ENCODE measurements around the gene TUBB1.
"Not testable (repeated sequence)": the region's sequence is repeated elsewhere in the genome, so short reads cannot be mapped to it uniquely, and the experiment has no call there.

Gene TUBB1

DNA sequence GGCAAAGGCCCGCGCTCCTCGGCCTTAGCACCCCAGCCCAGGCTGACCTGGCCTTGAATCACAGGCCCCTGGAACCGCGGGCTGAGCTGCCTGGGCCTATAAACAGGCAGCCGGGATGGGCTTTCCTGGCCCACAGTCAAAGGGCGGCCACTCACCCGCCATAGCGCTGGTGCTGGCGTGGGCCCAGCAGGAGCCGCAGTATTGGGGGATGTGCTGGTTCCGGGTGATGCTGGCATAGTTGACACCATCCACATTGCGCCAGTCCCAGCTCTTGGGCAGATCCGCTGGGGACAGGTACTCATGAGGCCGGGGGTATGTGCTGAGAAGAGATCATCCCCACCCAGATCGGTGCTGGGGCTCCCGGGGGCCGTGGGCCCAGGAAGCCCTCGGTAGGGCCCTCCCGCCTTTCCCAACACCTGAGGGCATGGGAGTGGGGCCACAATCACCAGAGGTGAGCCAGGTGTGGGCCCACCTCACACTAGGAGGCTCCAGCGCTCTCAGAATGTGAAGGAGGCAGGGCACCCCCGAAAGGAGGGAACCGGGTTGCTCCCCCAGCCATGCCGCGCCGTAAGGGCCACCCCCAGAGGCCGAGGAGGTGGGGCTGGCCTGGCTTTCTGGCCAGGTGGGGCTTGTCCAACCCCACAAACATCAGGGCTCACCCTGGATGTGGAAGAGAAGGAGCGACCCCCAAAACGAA lies 12.9 kb upstream of the TUBB1 start:
- no peak for DNase-seq (ENCODE audit: low read depth, low spot score)

DNA sequence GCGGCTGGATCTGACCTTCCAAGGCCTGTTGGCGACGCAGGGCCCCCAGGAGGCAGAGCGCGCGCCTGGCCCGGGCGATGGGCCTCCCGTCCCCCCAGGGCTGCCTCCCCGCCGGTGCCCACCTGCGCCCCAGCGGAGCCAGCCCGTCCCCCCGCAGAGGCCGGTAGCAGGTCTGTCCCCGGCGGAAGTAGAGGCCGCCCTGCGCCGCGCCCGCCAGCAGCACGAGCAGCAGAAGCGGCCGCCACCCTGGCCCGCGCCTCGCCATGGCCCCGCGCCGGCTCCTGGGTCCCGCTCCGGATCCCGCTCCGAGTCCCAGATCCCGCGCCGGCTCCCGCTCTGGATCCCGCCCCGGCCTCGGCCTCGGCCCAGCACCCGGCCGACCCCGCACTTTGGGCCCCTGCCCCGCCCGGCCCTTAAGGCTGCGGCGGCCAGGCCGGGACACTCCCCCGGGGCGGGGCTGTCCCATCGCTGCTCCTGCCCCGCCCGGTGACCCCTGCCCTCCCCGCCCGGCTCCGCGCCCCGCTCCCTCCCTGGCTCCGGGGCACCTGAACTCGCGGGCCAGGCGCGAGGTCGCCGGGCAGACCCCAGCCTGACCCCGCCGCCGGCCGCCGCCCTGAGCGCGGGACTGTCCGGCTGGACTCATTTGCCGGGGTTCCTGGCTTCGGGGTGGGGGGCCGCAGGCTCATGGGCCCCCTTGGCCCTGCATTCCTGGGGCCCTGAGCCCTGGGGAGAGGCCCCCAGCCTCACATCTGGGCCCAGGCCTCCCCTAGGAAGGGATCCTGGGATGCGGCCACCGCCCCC lies 12.2 kb upstream of the TUBB1 start, which contains the start of gene CTSZ:
TSS of gene CTSZ (minus strand) at position 391 of the 801 bp plus-strand sequence. CDS start at position 265, 126 bp downstream.
- peak; percentile 63 for DNase-seq (ENCODE audit: low read depth, low spot score)

DNA sequence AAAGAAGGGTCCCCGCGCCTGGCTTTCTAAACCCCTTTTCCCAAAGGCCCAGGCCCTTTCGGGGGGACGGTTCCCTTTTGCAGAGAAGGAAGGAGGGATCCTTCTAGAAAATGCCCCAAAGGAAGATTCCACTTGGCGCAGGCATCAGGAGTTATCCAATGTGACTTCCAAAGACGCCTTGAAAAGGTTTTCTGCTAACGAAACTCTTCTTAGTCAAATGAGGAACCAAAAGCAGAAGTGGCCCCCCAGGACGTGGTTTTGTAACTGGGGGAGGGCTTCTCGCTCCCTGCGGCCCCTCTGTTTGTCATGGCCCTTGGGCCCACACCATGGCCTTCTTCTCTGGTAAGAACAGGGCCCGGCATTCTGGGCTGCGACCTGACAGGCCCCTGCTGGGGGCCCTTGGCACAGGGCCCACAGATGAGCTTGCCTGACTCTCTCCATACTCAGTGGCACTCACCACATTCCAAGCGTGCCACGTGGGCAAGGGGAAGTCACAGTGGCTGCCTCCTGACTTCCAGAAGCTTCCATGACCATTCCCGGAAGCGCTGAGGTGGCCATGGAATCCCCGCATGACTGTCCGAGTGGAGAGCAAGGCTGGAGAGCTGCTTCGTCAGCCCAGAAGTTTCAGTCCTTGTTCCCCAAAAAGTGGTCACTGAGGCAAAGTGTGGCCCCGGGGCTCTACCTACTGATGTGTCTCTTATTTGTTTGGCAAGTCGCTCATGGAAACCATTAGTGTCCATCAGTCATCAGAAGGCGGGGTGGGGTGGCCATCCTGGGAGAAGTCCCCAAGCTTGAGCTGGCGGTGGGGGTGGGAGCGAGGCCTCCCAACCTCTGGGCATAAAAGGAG lies 11.3 kb upstream of the TUBB1 start:
- DNase-seq (ENCODE audit: low read depth, low spot score): no peak

DNA sequence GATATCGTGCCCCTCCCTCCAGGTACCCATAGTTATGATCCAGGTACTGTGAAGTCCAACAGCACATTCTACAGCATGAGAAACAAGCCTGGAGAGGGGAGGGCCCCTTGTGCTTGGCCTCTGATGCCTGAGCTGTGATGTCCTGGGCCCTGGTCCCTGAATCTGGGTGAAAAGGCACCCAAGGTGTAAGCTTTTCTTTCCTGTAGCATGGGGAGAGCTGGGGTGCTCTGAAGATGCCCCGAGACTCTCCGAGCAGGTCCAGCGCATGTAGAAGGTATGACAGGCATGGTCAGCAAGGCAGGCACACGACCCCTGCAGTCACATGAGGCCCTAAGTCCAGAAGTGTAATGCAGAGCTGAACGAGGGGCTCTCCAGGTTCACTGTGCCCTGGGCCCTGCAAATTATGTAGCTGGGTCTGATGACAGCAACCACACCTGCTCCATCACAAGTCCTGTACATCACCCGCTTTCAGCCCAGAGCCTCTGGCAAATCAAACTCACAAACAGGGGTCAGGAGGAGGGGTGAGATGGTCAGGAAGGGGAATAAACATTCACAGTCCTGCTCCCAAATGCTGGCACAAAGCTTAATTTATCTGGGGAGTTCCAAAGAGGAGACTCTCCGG lies 10.4 kb upstream of the TUBB1 start:
- DNase-seq (ENCODE audit: low read depth, low spot score): no peak

DNA sequence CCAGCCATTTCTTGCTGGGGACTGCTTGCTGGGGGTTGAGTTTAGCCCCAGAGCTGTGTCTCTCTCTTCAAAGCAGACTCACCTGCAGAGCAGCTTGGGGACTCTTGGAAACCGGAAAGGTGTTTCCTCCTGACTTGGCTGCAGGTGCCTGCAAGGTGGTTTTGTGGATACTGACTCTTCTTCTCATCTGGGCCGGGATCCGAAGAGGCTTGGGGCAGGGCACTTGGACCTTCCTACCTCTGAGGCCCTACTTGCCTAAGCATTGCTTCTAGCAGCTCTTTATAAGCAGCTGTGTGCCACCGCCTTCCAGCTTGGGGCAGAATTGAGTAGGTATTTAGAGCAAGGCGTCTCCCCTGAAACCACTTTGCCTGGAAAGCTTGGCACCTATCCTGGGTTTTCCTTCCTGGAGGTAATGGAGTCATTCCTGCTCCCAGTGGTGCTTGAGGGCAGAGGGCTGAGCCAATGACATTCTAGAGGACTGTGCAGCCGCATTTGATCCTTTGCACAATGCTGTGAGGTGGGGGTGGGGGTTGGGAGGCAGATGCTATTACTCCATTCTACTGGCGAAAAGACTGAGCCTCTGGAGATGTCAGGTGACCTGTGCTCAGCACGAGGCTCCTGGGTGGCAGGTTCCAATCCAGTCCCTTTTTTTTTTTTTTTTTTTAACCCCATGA lies 8.8 kb upstream of the TUBB1 start:
- DNase-seq (ENCODE audit: low read depth, low spot score): no peak

DNA sequence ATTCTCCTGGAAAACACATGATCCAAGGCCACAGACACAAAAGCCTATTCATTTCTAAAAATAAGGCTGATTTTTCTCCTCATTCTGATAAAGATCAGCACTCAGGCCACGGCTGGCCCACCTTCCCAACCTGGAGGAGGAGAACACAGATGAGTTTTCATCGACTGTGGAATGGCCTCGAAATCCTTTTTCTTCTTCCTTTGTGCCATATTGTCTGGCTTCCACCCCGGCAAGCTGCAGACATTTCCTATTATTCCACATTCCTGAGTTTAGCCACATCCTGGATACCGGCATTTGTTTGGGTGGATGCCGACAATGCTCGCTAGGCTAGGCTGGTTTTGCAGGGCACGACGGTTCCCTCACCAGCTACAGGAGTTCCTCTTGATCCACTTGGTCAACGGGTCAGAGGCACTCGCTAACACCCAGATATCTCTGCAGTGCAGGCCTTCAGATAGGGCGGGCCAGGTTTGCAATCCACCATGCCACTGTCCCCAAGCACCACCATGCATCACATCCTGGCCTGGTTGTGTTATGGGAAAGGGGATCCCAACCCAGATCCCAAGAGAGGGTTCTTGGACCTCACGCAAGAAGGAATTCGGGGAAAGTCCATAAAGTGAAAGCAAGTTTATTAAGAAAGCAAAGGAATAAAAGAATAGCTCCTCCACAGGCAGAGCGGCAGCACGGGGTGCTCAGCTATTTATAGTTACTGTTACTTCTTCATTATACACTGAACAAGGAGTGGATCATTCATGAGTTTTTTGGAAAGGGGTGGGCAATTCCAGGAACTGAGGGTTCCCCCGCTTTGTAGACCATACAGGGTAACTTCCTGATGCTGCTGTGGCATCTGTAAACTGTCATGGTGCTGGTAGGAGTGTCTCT lies 8.0 kb upstream of the TUBB1 start:
- DNase-seq (ENCODE audit: low read depth, low spot score): no peak

DNA sequence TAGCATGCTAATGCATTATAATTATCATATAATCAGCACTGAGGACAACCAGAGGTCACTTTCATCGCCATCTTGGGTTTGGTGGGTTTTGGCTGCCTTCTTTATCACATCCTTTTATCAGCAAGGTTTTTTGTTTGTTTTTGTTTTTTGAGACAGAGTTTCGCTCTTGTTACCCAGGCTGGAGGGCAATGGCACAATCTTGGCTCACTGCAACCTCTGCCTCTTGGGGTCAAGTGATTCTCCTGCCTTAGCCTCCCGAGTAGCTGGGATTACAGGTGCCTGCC lies 7.4 kb upstream of the TUBB1 start:
- DNase-seq (ENCODE audit: low read depth, low spot score): not testable (repeated sequence)

DNA sequence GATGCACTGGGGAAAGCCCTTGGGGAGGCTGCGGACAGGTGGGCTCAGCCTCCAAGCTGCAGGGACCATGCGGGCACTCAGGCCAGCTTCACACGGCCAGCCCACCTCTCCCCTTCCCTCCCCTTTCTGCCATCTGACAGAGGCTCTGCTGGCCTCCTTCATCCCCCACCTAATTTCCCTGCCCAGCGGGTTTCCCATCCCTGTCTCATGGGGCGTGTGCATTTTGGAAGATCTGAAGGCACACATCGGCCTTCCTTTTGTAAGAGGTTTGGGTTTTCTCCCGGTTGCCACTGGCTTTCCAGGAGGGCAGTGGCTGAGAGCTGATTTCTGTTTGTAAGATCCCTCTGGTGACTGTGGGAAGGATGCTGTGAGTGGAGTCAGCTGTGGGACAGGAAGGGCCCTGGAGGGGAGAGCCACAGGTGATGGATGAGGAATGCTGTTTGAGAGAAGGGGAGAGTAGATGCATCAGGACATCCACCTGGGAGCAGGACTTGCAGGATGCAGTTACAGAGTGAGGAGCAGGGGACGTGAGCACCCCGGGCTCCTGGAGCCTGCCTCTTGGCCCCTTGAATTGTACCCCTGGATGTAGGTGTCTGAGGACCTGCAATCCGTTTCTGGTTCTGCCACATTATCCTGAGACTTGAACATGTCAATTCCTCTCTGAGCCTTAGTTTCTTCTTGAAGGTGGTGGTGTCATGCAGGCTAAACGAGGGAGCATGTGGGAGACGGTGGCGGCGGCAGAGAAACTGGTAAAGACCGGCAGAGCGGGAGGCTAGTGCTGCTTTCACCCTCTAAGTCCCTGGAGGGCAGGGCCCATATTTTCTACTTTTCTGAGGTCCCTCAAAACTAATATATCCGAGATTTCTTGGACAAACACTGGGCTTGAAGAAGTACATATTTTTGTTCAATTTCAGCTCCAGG lies 5.9 kb upstream of the TUBB1 start:
- no peak for DNase-seq (ENCODE audit: low read depth, low spot score)

DNA sequence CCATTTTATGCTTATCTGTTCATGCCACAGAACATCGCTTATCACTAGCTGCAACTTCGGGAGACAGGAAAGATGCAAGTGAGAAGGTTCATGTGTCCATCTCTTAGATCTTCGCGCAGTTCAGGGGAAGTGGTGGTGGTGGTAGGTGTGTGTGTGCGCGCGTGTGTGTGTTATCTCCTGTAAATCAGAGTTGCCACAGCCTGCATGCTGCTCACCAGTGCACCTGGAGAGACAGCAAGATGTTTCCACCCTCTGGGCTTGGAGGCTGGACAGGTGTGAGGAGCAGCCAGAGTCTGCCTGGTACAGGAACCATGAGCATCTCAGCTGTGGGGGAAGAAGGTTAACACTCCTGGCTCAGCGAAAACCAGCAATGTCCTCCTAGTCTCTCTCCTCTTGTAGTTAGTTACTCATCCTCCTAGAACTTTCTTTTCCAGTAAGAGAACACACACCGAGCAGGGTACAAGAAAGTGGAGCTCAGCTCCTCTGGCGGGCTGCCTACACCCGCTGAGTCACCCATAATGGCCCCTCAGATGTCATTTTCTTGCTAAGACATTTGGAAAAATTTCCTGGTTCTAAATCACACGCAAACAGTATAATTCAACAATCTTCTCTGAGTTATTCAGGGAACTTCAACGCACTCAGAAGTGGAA lies 5.1 kb upstream of the TUBB1 start:
- DNase-seq (ENCODE audit: low read depth, low spot score): no peak

DNA sequence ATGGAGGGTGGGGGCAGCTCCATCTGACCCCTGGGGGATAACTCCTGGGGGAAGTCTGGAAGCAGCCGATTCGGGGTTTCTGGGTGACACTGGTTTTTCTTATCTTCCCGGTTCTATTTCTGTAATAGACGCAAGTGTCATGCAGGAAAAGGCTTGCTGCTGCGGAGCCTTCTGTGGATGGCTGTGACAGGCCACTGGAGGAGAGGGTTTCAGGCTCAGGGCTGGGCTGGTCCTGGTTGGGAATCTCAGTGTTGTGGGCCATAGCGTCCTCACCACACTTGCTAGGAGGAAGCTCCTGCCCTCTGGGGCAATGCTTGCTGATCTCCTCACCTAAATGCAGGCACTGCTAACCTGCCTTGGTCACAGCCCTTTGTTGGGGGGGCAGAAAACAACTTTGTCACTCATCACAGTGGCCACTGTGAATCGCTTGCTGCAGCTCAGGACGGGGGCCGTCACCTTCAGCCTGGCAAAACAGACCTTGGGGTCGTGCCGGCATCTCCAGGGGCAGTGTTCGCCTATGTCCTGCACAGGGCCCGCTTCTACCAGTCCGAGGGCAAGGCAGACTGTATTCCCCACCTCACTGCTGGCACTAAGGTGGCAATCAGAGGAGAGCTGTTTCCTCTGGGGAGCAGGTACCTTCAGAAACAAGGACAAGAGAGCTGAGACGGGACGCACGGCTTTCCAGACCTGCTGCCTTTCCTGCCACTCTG lies 4.4 kb upstream of the TUBB1 start:
- DNase-seq (ENCODE audit: low read depth, low spot score): no peak

DNA sequence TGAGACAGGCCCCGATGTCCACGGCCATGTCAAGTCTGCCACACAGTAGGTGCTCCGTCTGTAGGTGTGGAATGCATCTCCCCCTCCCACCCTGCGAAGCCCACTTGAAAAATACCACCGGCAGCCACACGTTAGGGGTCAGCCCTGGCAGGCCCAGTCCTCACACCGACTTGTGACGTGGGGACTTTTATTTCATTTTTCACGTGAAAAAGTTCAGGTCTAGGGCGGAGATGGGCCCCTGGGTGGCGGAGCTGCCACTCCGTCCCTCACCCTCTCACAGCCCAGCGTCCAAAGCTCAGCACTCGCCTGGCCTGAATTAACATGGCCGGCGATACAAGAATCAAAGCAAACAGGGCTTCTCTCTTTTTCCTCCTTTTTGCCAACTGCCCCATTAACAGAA lies 3.8 kb upstream of the TUBB1 start:
- no peak for DNase-seq (ENCODE audit: low read depth, low spot score)

DNA sequence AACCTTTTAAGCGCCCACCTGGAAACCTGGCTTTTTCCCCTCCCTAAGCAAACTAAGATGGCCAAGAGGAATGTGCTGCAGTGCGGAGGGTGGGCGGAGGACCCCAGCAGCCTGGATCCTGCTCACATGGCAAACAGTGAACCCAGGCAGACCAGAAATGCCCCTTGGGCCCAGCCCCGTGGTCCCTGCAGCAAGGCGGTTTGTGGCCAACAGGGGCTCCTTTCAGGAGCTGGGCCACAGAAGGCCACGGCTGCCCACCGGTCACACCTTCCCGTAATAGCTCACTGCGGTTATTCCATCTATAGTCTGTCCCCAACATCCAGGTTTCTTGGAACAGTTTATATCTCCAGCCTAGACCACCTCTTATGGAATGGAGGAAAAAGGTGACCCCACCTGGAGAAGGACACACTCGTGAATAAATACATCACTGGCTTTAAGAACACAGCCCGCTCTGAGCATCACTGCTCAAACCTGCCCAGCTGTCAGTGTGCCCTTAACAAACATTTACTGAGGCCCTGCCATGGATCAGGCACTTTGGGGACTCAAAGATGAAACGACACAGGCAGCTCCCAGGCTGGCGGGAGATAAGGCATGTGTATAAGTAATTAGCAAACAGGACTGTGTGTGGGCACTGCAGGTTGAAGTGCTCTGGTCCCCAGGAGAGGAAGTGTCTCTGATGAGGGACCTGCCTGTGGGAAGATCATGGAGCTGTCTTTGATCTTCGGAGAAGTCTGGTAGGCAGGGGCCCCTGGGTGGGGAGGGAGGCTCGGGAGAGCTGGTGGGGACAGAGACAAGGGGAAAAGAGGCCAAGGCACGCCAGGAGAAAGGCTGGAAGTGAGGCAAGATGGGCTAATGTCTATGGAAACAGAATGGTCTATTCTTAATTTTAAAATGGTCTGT lies 3.2 kb upstream of the TUBB1 start:
- no peak for DNase-seq (ENCODE audit: low read depth, low spot score)

DNA sequence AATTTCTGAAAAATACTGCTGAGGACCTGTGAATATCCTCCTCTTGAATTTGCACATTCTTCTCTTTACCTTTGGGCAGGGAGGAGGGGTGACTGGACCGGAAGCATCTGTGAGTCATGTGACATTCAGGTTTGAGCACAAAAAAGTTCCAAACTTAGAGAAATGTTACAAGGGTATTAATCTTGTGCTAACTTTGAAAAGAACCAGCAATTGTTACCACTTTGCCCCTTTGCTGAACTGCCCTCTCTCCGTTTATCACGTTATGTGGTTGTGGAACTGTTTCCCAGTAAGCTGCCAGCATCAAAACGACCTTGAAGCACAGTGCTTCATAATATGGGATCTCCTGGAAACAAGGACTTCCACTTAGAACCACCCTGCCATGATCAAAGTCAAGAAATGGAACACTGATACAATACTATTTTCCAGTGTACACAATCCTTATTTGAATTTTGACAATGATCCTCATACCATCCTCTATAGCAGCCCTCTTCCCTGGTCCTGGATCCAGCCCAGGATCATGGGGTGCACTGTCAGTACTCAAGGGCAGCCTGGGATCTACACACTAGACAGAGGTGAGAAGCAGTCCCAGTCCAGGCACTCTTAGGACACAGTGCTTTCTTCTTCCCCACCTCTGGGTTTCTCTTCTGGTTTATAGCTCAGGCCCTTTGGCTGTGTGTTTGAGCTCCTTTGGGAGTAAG lies 2.3 kb upstream of the TUBB1 start:
- DNase-seq (ENCODE audit: low read depth, low spot score): no peak

DNA sequence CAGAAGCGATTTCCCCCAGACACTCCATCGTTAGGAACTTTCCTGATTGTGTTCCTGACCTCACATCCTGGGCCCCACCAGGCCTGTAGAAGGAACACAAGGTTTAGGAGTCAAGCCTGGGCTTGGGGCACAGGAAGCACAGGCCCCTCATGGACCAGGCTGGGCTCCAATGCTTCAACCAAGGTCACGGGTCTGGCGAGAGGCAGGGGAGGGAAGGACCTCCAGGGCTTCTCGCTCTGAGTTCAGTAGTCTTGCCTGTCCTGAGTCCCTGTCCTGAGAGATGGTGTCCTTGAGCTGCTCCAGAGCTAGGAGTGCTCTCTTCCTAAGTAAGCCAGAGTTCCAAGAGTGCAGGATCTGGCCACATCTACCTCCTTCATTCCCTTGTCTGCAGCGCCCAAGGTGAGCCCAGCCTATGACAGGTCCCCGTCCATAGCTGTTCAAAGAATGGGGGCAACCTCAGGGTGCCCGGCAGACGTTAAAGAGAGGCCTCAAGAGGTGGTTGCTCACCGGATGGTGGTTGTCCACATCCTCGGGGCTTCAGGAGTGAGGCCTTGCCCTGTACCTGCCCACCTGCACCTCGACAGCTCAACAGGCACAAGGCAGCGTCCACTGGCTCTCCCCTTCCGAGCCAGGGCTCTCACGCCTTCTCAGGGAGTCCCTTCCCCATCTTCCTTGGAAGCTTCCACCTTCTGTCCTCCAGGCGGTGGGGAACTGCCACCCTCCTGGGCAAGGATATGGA lies 1.6 kb upstream of the TUBB1 start:
- DNase-seq (ENCODE audit: low read depth, low spot score): no peak

DNA sequence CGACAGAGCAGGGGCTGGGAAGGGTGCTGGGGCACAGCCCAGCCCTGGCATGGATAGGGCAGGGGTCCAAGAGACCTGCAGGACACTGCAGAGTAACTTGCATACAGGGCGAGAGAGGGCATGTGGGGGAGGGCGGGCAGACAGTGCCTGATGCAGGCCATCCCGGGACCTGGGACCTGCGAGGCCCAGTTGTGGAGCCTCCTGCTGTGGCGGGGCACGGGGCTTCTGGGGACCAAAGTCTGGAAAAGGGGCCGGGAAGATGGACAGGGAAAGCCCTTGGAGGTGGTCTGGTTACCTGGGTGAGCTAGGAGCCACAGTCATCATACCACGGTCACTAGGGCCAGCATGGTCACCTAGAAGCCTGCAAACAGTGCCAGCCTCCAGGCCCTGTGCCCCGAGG lies 412 bp upstream of the TUBB1 start:
- no peak for DNase-seq (ENCODE audit: low read depth, low spot score)

All from ELF-1 (cell line).